Measurements from ENCODE around the gene CARD11. TPM values are rescaled to one million over a fixed set of nuclear protein-coding genes. Genes with fewer than 3 reads are reported as not detected.
"Not testable (repeated sequence)": the region's sequence is repeated elsewhere in the genome, so short reads cannot be mapped to it uniquely, and the experiment has no call there.

Gene CARD11
- total and polyA plus RNA-seq, 8 donors: 0.31 to 6.2 (median 1.5) TPM

DNA sequence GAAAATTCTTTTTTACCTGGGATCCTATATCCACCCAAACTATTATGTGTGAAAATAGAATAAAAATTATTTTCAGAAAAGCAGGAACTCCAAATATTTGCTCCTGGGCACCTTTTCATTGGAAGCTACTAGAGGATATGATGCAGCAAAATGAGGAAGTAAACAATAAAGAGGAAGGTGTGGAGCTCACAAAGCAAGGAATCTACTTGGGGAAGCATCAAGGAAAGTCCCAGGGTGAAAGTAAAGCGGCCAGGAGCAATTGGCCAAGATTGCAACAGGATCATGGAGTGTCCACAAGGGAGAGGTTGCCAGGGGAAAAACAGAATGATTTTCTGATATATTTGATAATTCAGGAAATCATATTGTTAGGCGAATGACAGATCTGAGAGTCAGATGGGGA lies 80.8 kb downstream of the CARD11 start:
- H3K27ac ChIP-seq: no peak overlapping the region
- no peaks in the 10 kb centered on the region for H3K4me1 ChIP-seq
- no peak overlapping the region for H3K4me3 ChIP-seq
- no peak for FAIRE-seq
- TF ChIP-seq, protein P1, sequence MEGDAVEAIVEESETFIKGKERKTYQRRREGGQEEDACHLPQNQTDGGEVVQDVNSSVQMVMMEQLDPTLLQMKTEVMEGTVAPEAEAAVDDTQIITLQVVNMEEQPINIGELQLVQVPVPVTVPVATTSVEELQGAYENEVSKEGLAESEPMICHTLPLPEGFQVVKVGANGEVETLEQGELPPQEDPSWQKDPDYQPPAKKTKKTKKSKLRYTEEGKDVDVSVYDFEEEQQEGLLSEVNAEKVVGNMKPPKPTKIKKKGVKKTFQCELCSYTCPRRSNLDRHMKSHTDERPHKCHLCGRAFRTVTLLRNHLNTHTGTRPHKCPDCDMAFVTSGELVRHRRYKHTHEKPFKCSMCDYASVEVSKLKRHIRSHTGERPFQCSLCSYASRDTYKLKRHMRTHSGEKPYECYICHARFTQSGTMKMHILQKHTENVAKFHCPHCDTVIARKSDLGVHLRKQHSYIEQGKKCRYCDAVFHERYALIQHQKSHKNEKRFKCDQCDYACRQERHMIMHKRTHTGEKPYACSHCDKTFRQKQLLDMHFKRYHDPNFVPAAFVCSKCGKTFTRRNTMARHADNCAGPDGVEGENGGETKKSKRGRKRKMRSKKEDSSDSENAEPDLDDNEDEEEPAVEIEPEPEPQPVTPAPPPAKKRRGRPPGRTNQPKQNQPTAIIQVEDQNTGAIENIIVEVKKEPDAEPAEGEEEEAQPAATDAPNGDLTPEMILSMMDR (IDR thresholded peaks at IDR 0.05): no peak
- H3K9me3 ChIP-seq: no peaks in the 10 kb centered on the region
- WGBS, 2 donors: 75 to 82% methylated on average over 2 of the region's 2 CpGs
- H3K36me3 ChIP-seq: no peaks in the 10 kb centered on the region
- ATAC-seq: peak in 1 of 4 donors; percentile 22
- intact Hi-C loops (cut with DNase I): no loop called here
- no peaks in the 10 kb centered on the region for H3K27me3 ChIP-seq
- DNase-seq: no peak

DNA sequence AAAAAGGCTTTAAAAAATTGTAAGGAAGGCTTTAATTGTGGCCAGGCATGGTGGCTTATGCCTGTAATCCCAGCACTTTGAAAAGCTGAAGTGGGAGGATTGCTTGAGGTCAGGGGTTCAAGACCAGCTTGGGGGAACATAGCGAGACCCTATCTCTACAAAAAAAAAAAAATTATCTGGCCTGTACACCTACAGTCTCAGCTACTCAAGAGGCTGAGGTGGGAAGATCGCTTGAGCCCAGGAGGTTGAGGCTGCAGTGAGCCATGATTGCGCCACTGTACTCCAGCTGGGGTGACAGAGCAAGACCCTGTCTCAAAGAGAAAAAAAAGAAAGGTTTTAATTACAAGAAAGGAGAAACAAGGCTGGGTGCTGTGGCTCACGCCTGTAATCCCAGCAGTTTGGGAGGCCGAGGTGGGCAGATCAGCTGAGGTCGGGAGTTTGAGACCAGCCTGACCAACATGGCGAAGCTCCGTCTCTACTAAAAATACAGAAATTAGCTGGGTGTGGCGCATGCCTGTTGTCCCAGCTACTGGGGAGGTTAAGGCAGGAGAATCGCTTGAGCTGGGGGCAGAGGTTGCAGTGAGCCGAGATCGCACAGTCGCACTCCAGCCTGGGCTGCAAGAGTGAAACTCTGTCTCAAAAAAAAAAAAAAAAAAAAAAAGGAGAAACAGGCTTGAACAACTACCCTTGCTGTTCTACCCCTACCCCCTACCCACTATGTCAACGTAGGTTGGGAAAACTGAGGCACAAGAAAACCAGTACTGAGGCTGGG lies 83.7 kb downstream of the CARD11 start:
- peak in 1 of 6 donors; percentile 5 for DNase-seq
- FAIRE-seq: no peak
- H3K36me3 ChIP-seq: no peaks in the 10 kb centered on the region
- intact Hi-C loops (cut with DNase I): no loop called here
- ATAC-seq: no peak
- no peaks in the 10 kb centered on the region for H3K4me1 ChIP-seq
- no peak overlapping the region for H3K4me3 ChIP-seq
- TF ChIP-seq, protein P1 (IDR thresholded peaks at IDR 0.05): no peak
- WGBS, 2 donors: 84 to 95% methylated on average over 14 of the region's 14 CpGs
- H3K27me3 ChIP-seq: no peaks in the 10 kb centered on the region
- H3K9me3 ChIP-seq: no peaks in the 10 kb centered on the region
- H3K27ac ChIP-seq: no peak overlapping the region

DNA sequence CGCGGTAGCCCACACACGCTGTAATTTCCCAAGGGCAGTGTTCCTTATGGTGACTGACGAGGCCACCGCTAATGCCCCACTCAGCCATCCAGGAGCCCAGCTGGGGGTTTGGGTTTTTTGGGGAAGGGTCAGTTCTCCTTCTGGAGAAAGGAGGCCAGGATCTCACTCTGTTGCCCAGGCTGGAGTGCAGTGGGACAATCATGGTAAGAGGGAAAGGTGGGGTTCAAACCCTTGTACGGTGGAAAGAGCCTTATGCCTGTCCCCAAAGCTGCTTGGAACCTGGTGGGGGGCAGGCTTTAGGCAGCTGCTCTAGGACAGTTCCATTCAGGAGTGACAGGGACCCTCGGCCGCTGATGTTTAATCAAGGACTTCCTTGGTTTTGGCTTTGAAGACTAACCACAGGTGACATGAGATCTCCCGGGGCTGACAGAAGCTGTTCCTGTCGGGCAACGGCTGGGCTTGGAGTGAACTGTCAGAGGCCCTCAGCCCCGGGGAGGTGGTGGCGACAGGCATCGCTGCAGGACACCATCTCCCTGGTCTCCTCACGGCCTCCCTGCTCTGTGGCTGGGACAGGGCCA lies 84.5 kb downstream of the CARD11 start:
- FAIRE-seq (no peak), DNase-seq (peak in 1 of 6 donors; percentile 31), ATAC-seq (no peak)
- 78 to 83% methylated on average over 15 of the region's 15 CpGs for WGBS, 2 donors
- intact Hi-C loops (cut with DNase I): no loop called here
- Histone ChIP-seq H3K4me3 (no peak overlapping the region), H3K27me3 (no peaks in the 10 kb centered on the region), H3K27ac (no peak overlapping the region), H3K9me3 (no peaks in the 10 kb centered on the region), H3K36me3 (no peaks in the 10 kb centered on the region), H3K4me1 (no peaks in the 10 kb centered on the region)
- TF ChIP-seq, protein P1 (IDR thresholded peaks at IDR 0.05): no peak

DNA sequence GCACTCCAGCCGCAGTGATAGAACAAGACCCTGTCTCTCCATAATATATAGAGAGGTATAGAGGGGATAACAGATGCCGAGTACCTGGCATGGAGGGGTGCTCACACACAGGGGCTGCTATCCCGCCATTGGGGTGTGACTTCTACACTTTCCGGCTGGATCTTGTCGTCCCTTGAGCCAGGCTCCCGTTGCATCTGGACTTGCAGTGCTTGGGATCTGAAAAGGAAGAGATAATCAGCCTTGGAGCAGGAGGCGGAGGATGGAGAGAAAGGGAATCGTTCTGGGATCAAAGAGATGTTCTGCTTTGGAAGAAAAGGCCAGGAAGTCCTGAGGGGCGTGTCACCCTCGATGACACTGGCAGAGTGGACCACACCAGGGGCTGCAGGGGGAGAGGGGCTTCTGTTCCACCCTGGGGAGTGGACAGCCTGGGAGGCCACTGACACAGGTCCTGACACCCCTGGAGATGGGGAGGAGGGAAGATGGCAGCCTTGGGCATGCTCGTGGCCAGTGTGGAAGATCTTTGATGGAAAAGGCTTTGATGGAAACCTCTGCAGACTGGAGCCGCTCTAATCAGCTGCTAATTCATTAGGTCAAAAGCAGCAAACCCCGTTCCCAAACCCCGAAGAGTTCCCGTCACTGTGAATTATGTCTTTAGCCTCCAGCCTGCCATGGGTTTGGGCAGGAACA lies 85.1 kb downstream of the CARD11 start:
- Histone ChIP-seq H3K4me1 (no peaks in the 10 kb centered on the region), H3K27ac (no peak overlapping the region), H3K27me3 (no peaks in the 10 kb centered on the region), H3K9me3 (no peaks in the 10 kb centered on the region), H3K36me3 (no peaks in the 10 kb centered on the region), H3K4me3 (no peak overlapping the region)
- no peak for FAIRE-seq
- WGBS, 2 donors: 77 to 86% methylated on average over 15 of the region's 15 CpGs
- no peak for ATAC-seq
- TF ChIP-seq, protein P1 (IDR thresholded peaks at IDR 0.05): no peak
- intact Hi-C loops (cut with DNase I): no loop called here
- no peak for DNase-seq

DNA sequence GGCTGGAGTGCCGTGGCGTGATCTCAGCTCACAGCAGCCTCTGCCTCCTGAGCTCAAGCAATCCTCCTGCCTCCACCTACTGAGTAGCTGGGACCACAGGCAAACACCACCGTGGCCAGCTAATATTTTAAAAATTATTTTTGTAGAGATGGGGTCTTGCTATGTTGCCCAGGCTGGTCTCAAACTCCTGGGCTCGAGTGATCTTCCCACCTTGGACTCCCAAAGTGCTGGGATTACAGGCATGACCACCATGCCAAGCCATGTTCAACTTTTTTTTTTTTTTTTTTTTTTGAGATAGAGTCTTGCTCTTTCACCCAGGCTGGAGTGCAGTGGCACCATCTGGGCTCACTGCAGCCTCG lies 86.3 kb downstream of the CARD11 start:
- FAIRE-seq; H3K27me3 ChIP-seq; ATAC-seq; intact Hi-C loops (cut with DNase I); H3K36me3 ChIP-seq; H3K4me1 ChIP-seq; H3K9me3 ChIP-seq; H3K4me3 ChIP-seq; H3K27ac ChIP-seq: not testable (repeated sequence)
- DNase-seq: peak in 1 of 6 donors; percentile 5
- WGBS, 2 donors: 73 to 82% methylated on average over 5 of the region's 5 CpGs
